ENCODE results near the gene TRIP4.

DNA sequence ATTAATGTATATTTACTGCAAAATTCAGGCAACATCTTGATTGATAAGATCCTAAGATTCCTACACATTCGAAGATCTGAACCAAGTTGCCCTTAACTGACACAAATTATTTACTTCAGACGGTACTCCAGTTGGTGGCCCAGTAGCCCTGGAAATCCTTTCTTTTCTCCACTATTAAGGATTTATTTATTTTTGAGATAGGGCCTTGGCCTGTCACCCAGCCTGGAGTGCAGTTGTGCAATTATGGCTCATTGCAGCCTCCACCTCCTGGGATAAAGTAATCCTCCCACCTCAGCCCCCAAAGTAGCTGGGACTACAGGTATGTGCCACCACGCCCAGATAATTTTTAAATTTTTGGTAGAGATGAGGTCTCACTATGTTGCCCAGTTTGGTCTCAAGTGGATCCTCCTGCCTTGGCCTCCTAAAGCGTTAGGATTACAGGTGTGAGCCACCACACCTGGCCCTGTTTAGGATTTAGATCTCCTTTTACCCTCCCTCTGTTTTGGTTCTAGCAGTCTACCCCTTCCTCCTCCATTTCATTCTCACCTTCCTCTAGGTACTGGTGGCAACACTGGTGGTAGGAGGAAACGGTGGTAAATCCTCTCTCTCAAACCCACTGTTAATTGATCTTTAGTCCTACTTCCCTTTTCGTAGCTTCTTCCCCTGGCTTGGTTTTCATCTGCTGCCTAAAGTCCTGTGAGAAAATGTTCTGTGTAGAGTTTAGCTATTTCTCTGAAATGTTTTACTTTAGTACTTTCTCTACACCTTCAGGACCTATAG lies 60.1 kb downstream of the TRIP4 start:
- TF ChIP-seq, protein P1, sequence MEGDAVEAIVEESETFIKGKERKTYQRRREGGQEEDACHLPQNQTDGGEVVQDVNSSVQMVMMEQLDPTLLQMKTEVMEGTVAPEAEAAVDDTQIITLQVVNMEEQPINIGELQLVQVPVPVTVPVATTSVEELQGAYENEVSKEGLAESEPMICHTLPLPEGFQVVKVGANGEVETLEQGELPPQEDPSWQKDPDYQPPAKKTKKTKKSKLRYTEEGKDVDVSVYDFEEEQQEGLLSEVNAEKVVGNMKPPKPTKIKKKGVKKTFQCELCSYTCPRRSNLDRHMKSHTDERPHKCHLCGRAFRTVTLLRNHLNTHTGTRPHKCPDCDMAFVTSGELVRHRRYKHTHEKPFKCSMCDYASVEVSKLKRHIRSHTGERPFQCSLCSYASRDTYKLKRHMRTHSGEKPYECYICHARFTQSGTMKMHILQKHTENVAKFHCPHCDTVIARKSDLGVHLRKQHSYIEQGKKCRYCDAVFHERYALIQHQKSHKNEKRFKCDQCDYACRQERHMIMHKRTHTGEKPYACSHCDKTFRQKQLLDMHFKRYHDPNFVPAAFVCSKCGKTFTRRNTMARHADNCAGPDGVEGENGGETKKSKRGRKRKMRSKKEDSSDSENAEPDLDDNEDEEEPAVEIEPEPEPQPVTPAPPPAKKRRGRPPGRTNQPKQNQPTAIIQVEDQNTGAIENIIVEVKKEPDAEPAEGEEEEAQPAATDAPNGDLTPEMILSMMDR (IDR thresholded peaks at IDR 0.05; ENCODE audit: low read length), result no peak
- TF ChIP-seq EZH2 (IDR thresholded peaks at IDR 0.05; ENCODE audit: borderline replicate concordance, low read length), result no peak
